ENCODE results near the gene CREBBP. TPM values are rescaled to one million over a fixed set of nuclear protein-coding genes. Genes with fewer than 3 reads are reported as not detected.

The CREBBP gene
- total and polyA plus RNA-seq, 2 donors (not counting 3 experiments of a cell fraction or from before 2014, with no cell fraction given), result 13.8 to 72.7 TPM

GRCh38 chr16:3744018-3744417 lies 136.5 kb downstream of the CREBBP start:
- Histone ChIP-seq H3K4me1 (ENCODE audit: control insufficient read depth, extremely low read depth, insufficient read depth, low read length) (no peaks in the 10 kb centered on the region), H2AFZ (ENCODE audit: low read depth, low read length) (no peak overlapping the region), H3K36me3 (ENCODE audit: control insufficient read depth in 2 of 2, extremely low read depth in 1 of 2, insufficient read depth in 2 of 2, low read length in 2 of 2) (peaks cover 17 to 57% of the 10 kb centered on the region in 2 experiments), H3K9ac (replicated peaks; ENCODE audit: extremely low read depth, insufficient read depth, low read length) (no peak overlapping the region), H3K79me2 (ENCODE audit: control insufficient read depth, insufficient read depth, low read length) (no peaks in the 10 kb centered on the region), H3K9me1 (replicated peaks; ENCODE audit: control insufficient read depth, extremely low read depth, insufficient read depth, low read length) (no peaks in the 10 kb centered on the region), H3K9me3 (replicated peaks; ENCODE audit: control insufficient read depth, insufficient read depth, low read length) (no peaks in the 10 kb centered on the region), H3K27ac (ENCODE audit: insufficient read depth, low read depth, low read length) (no peak overlapping the region), H3K4me2 (ENCODE audit: insufficient read depth, low read length) (no peak overlapping the region), H4K20me1 (replicated peaks; ENCODE audit: control insufficient read depth, extremely low read depth, insufficient read depth, low read length) (no peaks in the 10 kb centered on the region), H3K27me3 (ENCODE audit: control insufficient read depth in 2 of 2, insufficient read depth in 2 of 2, low read length in 2 of 2) (no peaks in the 10 kb centered on the region), H3K4me3 (replicated peaks in 1 of 3; ENCODE audit: insufficient read depth in 1 of 3, low read depth in 1 of 3, low read length in 3 of 3) (no peak overlapping the region)
- CTCF ChIA-PET, result no interaction called here
- FAIRE-seq (no peak), DNase-seq (ENCODE audit: low read depth, low spot score) (no peak)
- intact Hi-C loops (cut with micrococcal nuclease), result no loop called here
- dilution Hi-C loops (cut with MboI; ENCODE audit: extremely low pct_ligation_motif_present, low sequenced_read_pairs), result no loop called here
- TF ChIP-seq MAX (IDR thresholded peaks at IDR 0.05; ENCODE audit: insufficient read depth, insufficient read length) (no peak), FOS (IDR thresholded peaks at IDR 0.05; ENCODE audit: borderline replicate concordance, insufficient read depth, low read length) (no peak), POLR2AphosphoS5 (IDR thresholded peaks at IDR 0.05; ENCODE audit: insufficient read depth, low read depth, low read length) (no peak), JUN (IDR thresholded peaks at IDR 0.05; ENCODE audit: borderline replicate concordance, insufficient read depth, insufficient read length, low read depth) (no peak), GATA2 (IDR thresholded peaks at IDR 0.05; ENCODE audit: insufficient read depth, insufficient read length, low read depth, low read length) (no peak), CTCF (IDR thresholded peaks at IDR 0.05; ENCODE audit: extremely low read depth in 1 of 2, insufficient read depth in 1 of 2, low read depth in 1 of 2, low read length in 2 of 2) (no peak)
- BruUV-seq (replicated peaks), result no TSS peak
- POLR2A ChIA-PET, result no interaction called here

All from endothelial cell of umbilical vein (primary cell).